Mesenchymal stem cell (in vitro differentiated cells and primary cell): ENCODE results near the gene SREBF1.

Experiments
- DNase-seq: peaks from one replicate; pipeline ENCODE4 v3.0.0-alpha.2; 2013
- H2AFZ ChIP-seq: one replicate; pipeline ENCODE4 v1.6.1; 2013; ENCODE audit warnings: low read depth, mild to moderate bottlenecking, control low read depth, inconsistent platforms, low read length, moderate library complexity
- H2AK5ac ChIP-seq: 2 replicates; pipeline ENCODE4 v1.6.1; 2013; ENCODE audit warnings: low read length, moderate library complexity, mild to moderate bottlenecking, inconsistent platforms; ENCODE audit not compliant: severe bottlenecking
- H2BK120ac ChIP-seq: one replicate; pipeline ENCODE4 v1.6.1; 2013; ENCODE audit warnings: low read depth, mild to moderate bottlenecking, inconsistent platforms, low read length, moderate library complexity
- H2BK12ac ChIP-seq, 2 experiments: one replicate each; pipeline ENCODE4 v1.6.1; 2013; ENCODE audit warnings: inconsistent platforms in 2 of 2, low read length in 2 of 2, mild to moderate bottlenecking in 2 of 2, moderate library complexity in 2 of 2, control low read depth in 1 of 2
- H2BK15ac ChIP-seq: one replicate; pipeline ENCODE4 v1.6.1; 2013; ENCODE audit warnings: mild to moderate bottlenecking, low read depth, inconsistent platforms; ENCODE audit not compliant: poor library complexity, severe bottlenecking
- H2BK5ac ChIP-seq: 2 replicates; pipeline ENCODE4 v1.6.1; 2013; ENCODE audit warnings: low read depth, mild to moderate bottlenecking, low read length, control low read depth, inconsistent platforms; ENCODE audit not compliant: poor library complexity, severe bottlenecking
- H3K14ac ChIP-seq, 2 experiments: one replicate each; pipeline ENCODE4 v1.6.1; 2013; ENCODE audit warnings: inconsistent platforms in 2 of 2, low read length in 2 of 2, control low read depth in 1 of 2, mild to moderate bottlenecking in 1 of 2, moderate library complexity in 1 of 2
- H3K18ac ChIP-seq, 2 experiments: one replicate each; pipeline ENCODE4 v1.6.1; 2013; ENCODE audit warnings: inconsistent platforms in 2 of 2, low read length in 2 of 2, control low read depth in 1 of 2, low read depth in 1 of 2, mild to moderate bottlenecking in 1 of 2
- H3K23ac ChIP-seq, 2 experiments: one replicate each; pipeline ENCODE4 v1.6.1; 2013; ENCODE audit warnings: inconsistent platforms in 2 of 2, low read length in 2 of 2, mild to moderate bottlenecking in 2 of 2, moderate library complexity in 2 of 2, control low read depth in 1 of 2
- H3K27ac ChIP-seq: 2 replicates; pipeline ENCODE4 v1.5.1; 2013; ENCODE audit warnings: mild to moderate bottlenecking, moderate library complexity, low read length, control low read depth, inconsistent platforms; ENCODE audit not compliant: poor library complexity, severe bottlenecking
- H3K27me3 ChIP-seq, 2 experiments: 2 replicates each; pipeline versions ENCODE4 v1.6.1 to v1.7.0; 2013; ENCODE audit warnings: low read length in 2 of 2, mild to moderate bottlenecking in 2 of 2, moderate library complexity in 2 of 2, control low read depth in 1 of 2, inconsistent platforms in 1 of 2; ENCODE audit not compliant: control insufficient read depth in 1 of 2, insufficient read depth in 1 of 2
- H3K36me3 ChIP-seq, 2 experiments: 2 replicates each; pipeline versions ENCODE4 v1.6.1 to v1.7.0; 2013; ENCODE audit warnings: low read length in 2 of 2, control low read depth in 1 of 2, inconsistent platforms in 1 of 2, low read depth in 1 of 2, mild to moderate bottlenecking in 1 of 2; ENCODE audit not compliant: insufficient read depth in 2 of 2, control insufficient read depth in 1 of 2
- H3K4ac ChIP-seq, 2 experiments: one replicate each; pipeline ENCODE4 v1.6.1; 2013; ENCODE audit warnings: inconsistent platforms in 2 of 2, low read length in 2 of 2, mild to moderate bottlenecking in 2 of 2, moderate library complexity in 2 of 2, control low read depth in 1 of 2, low read depth in 1 of 2
- H3K4me1 ChIP-seq: 2 replicates; pipeline ENCODE4 v1.6.1; 2013; ENCODE audit warnings: low read depth, low read length, control low read depth; ENCODE audit not compliant: control insufficient read depth, insufficient read depth
- H3K4me2 ChIP-seq: 2 replicates; pipeline ENCODE4 v1.6.1; 2013; ENCODE audit warnings: low read length, mild to moderate bottlenecking, inconsistent platforms; ENCODE audit not compliant: poor library complexity, severe bottlenecking
- H3K4me3 ChIP-seq, 2 experiments: 2 replicates each; pipeline versions ENCODE4 v1.5.1 to v1.7.0; 2013; ENCODE audit warnings: low read length in 2 of 2, mild to moderate bottlenecking in 2 of 2, control low read depth in 1 of 2, low read depth in 1 of 2; ENCODE audit not compliant: insufficient read depth in 1 of 2
- H3K79me1 ChIP-seq: replicated peaks from 2 replicates; pipeline ENCODE4 v1.6.1; 2013; ENCODE audit warnings: mild to moderate bottlenecking, control low read depth, low read length, inconsistent platforms; ENCODE audit not compliant: poor library complexity, severe bottlenecking
- H3K9ac ChIP-seq: 2 replicates; pipeline ENCODE4 v1.7.0; 2013; ENCODE audit warnings: mild to moderate bottlenecking, low read length, moderate library complexity
- H3K9me3 ChIP-seq: 2 replicates; pipeline ENCODE4 v1.7.0; 2013; ENCODE audit warnings: mild to moderate bottlenecking, low read length; ENCODE audit not compliant: control insufficient read depth
- H4K8ac ChIP-seq: one replicate; pipeline ENCODE4 v1.6.1; 2013; ENCODE audit warnings: inconsistent platforms, mild to moderate bottlenecking, low read length, moderate library complexity
- H4K91ac ChIP-seq: one replicate; pipeline ENCODE4 v1.6.1; 2013; ENCODE audit warnings: mild to moderate bottlenecking, low read length, inconsistent platforms
- WGBS: methylation state at CpG from one replicate; pipeline ENCODE4 v1.1.7; 2013; ENCODE audit warnings: mixed read lengths; 5-methylcytosine and 5-hydroxymethylcytosine counted together

SREBF1 gene

DNA sequence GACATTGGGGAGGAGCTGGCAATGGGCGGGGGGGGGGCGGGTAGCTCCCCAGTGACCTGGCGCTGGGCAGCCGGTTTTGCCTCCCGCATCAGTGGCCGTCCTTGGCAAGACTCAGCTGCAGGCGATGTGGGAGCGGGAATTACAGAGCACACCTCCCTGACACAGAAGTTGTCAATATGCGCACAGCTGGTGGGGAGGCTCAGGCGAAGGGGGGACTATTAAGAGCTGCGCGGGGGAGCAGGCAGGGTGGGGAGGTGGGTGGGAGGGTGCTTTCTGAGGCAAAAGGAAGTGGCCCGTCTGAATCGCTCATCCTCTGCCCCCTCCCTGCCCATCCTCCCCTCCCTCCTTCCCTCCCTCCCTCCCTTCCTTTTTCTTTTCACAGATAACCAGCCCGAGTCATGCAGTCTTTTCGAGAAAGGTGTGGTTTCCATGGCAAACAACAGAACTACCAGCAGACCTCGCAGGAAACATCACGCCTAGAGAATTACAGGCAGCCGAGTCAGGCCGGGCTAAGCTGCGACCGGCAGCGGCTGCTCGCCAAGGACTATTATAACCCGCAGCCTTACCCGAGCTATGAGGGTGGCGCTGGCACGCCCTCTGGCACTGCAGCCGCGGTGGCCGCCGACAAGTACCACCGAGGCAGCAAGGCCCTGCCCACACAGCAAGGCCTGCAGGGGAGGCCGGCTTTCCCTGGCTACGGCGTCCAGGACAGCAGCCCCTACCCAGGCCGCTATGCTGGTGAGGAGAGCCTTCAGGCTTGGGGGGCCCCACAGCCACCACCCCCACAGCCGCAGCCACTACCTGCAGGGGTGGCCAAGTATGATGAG is 44.0 kb downstream of the SREBF1 start:
- Histone ChIP-seq H3K79me1 (peaks cover 68% of the 10 kb centered on the region), H3K4ac (no peak overlapping the region), H4K8ac (peak overlapping the region; percentile 38), H3K9me3 (no peaks in the 10 kb centered on the region), H2BK120ac (no peak overlapping the region), H2AK5ac (no peak overlapping the region), H3K18ac (peak overlapping the region in 1 of 2 experiments; percentile 37), H2BK15ac (no peak overlapping the region), H3K36me3 (peaks cover 37 to 49% of the 10 kb centered on the region in 2 experiments), H3K14ac (no peak overlapping the region), H4K91ac (no peak overlapping the region), H2AFZ (no peak overlapping the region), H3K4me3 (no peak overlapping the region), H2BK12ac (no peak overlapping the region), H3K23ac (no peak overlapping the region), H3K27ac (no peak overlapping the region), H3K27me3 (no peaks in the 10 kb centered on the region), H3K9ac (no peak overlapping the region), H3K4me2 (no peak overlapping the region), H3K4me1 (peaks cover 20% of the 10 kb centered on the region), H2BK5ac (no peak overlapping the region)
- WGBS, result 48% methylated on average over 32 of the region's 38 CpGs
- peak; percentile 80 for DNase-seq

DNA sequence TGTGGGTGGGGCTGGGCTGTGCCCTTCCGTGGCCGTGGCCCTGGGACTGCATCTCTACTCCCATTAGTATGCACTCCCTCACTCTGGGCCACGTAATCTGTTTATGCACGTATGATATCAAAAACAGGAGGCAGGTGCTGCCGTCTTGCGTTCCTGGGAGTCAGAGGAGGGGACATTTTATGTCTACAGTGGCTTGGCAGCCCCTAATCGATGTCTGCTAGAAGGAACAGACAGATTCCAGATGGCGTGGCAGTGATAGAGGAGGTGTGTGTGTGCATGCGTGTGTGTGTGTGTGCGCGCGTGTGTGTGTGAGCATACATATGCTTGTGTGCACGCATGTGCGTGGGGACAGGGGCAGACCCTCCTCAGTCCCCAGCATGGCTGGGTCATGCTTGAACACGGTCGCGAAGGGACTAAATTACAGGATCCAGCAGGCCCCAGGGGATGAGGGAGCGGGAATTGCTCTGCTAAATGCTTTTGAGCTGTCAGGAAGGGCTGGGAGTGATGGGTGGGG is 44.7 kb downstream of the SREBF1 start:
- Histone ChIP-seq H3K27ac (no peak overlapping the region), H3K4me3 (no peak overlapping the region), H2AFZ (no peak overlapping the region), H3K4me2 (no peak overlapping the region), H3K9me3 (no peaks in the 10 kb centered on the region), H4K8ac (no peak overlapping the region), H3K23ac (no peak overlapping the region), H3K4ac (peak overlapping the region in 1 of 2 experiments; percentile 24), H2BK5ac (no peak overlapping the region), H3K79me1 (peaks cover 70% of the 10 kb centered on the region), H3K9ac (no peak overlapping the region), H2BK120ac (no peak overlapping the region), H3K36me3 (peaks cover 34 to 42% of the 10 kb centered on the region in 2 experiments), H3K27me3 (no peaks in the 10 kb centered on the region), H3K14ac (peak overlapping the region in 1 of 2 experiments; percentile 5), H3K4me1 (peaks cover 22% of the 10 kb centered on the region), H2BK15ac (no peak overlapping the region), H4K91ac (peak overlapping the region; percentile 31), H2BK12ac (no peak overlapping the region), H2AK5ac (no peak overlapping the region), H3K18ac (peak overlapping the region in 1 of 2 experiments; percentile 9)
- WGBS, result 60% methylated on average over 18 of the region's 18 CpGs
- peak; percentile 27 for DNase-seq

DNA sequence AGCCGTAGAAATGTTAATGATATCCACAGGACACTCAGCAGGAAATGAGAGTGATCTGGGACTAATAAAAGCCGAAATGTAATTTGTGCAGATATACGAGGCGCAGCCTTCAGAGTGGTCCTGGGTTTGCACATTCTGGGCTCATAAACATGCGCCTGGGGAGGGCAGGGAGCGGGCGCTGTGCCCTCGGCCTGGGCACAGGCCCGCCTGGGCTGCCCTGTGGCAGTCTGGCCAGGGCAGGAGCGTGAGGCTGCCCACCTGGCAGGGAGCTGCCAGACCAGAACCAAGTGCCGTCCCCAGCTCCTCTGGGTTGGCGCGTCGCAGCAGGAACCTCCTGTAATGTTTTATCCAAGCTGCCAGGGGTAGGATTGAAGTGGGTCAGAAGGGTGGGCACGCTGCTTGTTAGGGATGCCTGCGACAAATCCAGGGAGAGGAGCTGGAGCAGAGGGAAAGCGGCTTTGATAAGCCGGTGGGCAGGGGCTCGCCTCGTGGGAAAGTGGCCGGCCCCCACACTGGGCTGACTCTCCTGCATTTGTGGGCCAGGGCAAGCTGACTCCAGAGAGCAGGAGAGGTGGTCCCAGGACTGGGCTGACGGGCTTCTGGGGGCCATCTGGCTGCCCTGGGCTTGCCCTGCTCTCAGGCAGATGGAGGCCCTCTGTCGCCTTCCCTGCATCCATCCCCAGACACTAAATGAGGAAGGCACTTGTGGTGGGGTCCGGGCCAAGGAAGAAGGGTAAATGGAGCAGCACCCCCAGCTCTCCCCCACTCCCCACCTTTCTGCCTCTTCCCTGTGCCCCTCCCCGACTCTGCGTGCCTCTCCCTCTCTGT is 45.9 kb downstream of the SREBF1 start:
- Histone ChIP-seq H3K27me3 (no peaks in the 10 kb centered on the region), H2BK120ac (no peak overlapping the region)
- no peak for DNase-seq

More for the DNA sequence above, 45.9 kb downstream of the SREBF1 start:
- H3K4ac ChIP-seq, result peak overlapping the region in 1 of 2 experiments; percentile 27
- no peak overlapping the region for H3K4me2 ChIP-seq
- peaks cover 24 to 30% of the 10 kb centered on the region in 2 experiments for H3K36me3 ChIP-seq
- H3K23ac ChIP-seq, result no peak overlapping the region
- H3K18ac ChIP-seq, result no peak overlapping the region
- H2AK5ac ChIP-seq, result no peak overlapping the region
- no peak overlapping the region for H2BK12ac ChIP-seq
- no peak overlapping the region for H2BK15ac ChIP-seq
- no peak overlapping the region for H3K14ac ChIP-seq
- 88% methylated on average over 26 of the region's 26 CpGs for WGBS
- peak overlapping the region; percentile 57 for H4K91ac ChIP-seq
- H3K79me1 ChIP-seq, result peaks cover 65% of the 10 kb centered on the region
- no peak overlapping the region for H3K27ac ChIP-seq
- no peak overlapping the region for H4K8ac ChIP-seq
- no peaks in the 10 kb centered on the region for H3K9me3 ChIP-seq
- H3K4me3 ChIP-seq, result no peak overlapping the region
- no peak overlapping the region for H2BK5ac ChIP-seq
- no peak overlapping the region for H2AFZ ChIP-seq
- peaks cover 27% of the 10 kb centered on the region for H3K4me1 ChIP-seq
- H3K9ac ChIP-seq, result no peak overlapping the region
